HG03565 (cell line): Measurements from ENCODE around the gene NUDT13.
"Not testable (repeated sequence)": the region's sequence is repeated elsewhere in the genome, so short reads cannot be mapped to it uniquely, and the experiment has no call there.

ENCODE experiments used
- ATAC-seq: cut with Tn5 transposase; IDR thresholded peaks from one replicate; pipeline ENCODE4 v1.9.1; 2021; ENCODE audit warnings: mild to moderate bottlenecking, moderate library complexity; ENCODE audit not compliant: unreplicated experiment

NUDT13 gene

DNA sequence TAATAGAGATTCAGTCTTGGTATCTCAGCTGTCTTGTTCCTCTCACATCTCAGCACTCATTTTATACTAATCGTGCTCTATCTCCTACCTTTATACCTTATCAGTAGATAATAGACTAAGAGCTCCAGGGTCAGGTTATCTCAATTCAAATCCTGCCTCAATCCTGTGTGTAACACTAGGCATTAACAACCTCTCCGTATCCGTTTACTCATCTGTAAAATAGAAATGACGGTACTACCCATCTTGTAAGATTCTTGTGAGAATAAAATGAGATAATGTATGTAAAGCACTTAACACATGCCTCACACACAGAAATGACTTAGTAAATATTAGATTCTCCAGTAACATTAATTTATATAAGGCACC lies 13.0 kb upstream of the NUDT13 start:
- no peak for ATAC-seq

DNA sequence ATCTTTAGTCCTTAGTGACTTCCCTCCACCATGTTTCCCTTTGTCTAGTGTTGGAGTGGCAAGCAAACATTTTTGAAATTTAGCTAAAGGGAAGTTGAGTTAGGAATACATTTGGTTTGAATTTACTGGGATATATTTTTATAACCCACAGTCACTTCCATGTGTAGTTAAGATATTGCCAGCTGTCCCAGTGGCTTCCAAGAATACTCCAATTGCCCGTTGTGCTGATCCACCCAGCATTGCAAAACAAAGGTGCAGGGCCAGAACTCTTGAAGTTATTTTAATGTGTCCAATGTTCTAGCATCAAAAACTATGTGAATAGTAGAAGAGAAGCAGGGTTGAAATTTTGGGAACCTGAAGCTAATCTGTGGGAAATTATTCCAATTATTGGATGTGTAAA lies 11.1 kb upstream of the NUDT13 start:
- no peak for ATAC-seq

DNA sequence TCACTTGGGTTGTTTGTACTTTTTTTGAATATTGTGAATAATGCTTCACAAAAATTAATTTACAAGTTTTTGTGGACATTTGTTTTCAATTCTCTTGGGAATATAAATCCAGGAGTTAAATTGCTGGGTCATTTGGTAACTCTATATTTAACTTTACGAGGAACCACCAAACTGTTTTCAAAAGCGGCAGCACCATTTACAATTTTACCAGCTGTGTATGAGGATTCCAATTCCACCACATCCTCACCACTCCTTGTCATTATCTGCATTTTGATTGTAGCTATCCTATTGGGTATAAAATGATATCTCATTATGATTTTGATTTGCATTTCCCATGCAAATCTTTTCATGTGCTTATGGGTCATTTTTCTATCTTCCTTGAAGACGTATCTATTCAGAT lies 4.0 kb upstream of the NUDT13 start:
- no peak for ATAC-seq

DNA sequence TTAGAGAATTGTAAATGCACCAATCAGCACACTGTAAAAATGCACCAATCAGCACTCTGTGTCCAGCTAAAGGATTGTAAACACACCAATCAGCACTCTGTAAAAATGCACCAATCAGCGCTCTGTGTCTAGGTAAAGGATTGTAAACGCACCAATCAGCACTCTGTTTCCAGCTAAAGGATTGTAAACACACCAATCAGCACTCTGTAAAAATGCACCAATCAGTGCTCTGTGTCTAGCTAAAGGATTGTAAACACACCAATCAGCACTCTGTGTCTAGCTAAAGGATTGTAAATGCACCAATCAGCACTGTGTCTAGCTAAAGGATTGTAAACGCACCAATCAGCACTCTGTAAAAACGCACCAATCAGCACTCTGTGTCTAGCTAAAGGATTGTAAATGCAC lies 1.0 kb upstream of the NUDT13 start:
- not testable (repeated sequence) for ATAC-seq

DNA sequence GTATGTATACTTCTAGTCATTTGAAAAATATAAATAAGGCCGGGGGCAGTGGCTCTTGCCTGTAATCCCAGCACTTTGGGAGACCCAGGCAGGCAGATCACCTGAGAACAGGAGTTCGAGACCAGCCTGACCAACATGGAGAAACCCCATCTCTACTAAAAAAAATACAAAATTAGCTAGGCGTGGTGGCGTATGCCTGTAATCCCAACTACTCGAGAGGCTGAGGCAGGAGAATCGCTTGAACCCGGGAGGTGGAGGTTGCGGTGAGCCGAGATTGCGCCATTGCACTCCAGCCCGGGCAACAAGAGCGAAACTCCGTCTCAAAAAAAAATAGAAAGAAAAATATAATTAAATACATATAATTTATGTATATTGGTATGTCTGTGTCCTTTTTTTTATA lies 1.8 kb downstream of the NUDT13 start:
- not testable (repeated sequence) for ATAC-seq

DNA sequence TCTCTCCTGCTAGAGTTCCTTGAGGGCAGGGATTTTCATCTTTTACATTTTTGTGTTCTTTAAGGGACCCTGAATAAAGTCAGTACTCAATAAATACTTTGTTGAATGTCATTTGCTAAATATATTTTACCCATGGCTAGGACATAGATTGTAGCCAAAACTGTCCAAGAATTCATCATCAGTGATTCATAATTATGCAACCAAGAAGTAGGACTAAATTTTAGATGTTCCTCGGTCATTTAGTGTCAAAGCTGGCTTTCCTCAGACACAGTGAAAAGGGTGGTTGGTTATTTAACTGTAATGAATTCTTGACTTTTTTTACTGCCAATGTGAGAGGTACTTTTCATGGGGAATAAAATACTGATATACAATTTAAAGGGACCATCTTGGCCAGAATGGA lies 3.3 kb downstream of the NUDT13 start:
- no peak for ATAC-seq

DNA sequence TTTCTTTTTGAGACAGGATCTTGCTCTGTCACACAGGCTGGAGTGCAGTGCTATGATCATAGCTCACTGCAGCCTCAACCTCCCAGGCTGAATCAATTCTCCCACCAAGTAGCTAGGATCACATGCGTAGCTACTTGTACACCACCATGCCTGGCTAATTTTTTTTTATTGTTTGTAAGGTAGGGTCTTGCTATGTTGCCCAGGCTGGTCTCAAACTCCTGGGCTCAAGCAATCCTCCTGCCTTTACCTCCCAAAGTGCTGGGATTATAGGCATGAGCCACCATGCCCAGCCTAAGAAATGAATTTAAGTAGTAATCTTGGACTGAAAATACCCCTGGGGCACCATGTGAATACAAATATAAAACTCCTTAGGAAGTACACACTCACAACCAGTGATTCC lies 5.8 kb downstream of the NUDT13 start:
- ATAC-seq, result no peak

DNA sequence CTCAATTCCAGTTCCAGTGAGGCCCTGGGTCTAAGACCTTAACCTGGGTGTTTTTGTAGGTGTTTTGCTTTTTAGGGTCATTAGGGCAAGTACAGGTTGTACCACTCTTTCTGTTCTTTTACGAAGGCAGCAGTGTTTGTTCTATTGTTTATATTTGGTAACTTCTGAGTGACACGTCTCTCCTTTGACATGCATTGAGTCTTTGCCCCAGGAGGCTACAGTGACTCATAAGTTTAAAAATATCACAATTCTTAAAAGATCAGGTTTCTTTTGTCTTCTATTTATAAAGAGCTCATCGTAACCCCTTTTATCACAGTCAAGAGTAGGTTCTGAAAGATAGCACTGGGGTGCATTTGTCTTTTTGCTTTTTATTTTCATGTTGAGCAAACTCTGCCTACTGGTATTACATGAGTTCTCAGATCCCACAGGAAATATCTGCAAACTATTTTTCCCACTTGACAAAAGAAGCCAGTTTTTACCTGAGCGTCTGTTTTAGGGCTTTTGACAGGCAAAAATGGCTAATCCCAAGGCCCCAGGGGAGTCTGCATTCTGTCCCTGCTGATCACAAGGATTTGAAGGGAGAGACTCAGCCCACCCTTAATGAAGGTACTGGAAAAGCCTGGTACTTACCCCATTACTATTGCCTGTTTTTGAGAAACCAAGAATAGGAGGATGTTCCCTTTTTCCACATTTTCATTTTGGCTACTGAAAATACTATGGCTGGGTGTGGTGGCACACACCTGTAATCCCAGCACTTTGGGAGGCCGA lies 7.9 kb downstream of the NUDT13 start:
- ATAC-seq, result peak; percentile 82

DNA sequence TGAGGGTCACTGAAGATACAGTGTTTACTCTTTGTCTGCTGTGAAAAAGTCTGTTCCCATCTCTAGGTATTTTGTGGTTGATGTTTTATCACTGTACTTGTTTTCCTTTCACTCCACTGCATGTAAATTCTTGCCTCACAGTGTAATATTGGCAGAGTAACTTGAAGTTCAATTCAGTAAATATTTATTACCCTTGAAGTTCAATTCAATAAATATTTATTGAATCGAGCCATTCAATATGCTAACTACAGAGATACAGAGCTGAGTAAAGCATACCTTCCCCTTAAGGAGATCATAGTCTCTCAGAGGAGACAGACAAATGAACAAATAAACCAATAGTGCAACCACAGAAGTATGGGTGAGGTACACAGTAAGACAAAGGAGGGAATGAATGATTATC lies 9.2 kb downstream of the NUDT13 start:
- ATAC-seq, result no peak

DNA sequence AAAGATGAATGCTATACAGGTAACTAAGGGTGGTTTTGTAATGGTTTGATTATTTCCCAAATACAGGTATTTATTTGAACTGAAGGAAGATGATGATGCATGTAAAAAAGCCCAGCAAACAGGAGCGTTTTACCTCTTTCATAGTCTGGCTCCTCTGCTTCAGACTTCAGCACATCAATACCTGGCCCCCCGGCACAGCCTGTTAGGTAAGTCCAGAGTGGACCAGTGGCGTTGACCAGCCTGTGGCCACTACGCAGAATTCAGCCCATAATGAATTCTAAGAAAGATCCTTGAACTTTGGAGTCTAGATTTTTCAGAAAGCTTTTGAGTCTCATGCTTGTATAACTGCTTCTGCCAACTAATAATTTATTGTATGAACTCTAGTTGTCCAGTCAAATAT lies 9.7 kb downstream of the NUDT13 start:
- ATAC-seq, result no peak

DNA sequence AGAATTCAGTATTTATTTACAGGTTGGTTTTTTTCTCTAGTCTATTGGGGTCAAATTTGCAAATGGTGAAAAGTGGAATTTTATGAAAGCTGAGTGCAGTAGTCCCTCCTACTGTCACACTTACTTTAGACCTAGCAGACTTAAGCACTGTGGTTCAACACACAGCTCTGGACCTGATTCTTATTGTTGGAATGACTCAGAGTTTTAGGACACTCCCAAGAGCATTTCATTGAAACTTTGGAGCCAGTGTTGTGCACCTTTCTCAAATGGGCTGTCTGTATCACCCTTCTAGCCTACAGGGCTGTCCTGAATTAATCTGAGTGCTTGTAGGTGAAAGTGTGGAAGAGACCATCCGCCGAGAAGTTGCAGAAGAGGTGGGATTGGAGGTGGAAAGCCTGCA lies 16.1 kb downstream of the NUDT13 start:
- ATAC-seq, result no peak

DNA sequence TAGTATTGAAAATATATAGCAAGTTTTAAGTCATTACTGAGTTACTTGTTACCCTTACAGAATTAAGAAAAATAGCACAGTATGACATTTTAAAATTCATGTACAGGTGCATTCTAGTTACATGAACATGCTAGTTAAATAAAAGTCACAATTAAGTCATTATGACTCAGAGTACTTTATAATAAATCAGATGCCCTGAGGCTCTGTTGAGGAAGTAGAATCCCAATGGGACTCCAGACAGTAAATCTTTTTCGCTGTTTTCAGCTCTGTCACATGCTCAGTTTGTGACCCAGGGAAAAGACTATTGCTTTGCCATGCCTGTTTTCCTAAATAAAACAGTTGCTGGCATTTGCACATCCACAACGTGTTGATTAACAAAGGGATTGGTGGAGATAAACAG lies 21.0 kb downstream of the NUDT13 start:
- no peak for ATAC-seq

DNA sequence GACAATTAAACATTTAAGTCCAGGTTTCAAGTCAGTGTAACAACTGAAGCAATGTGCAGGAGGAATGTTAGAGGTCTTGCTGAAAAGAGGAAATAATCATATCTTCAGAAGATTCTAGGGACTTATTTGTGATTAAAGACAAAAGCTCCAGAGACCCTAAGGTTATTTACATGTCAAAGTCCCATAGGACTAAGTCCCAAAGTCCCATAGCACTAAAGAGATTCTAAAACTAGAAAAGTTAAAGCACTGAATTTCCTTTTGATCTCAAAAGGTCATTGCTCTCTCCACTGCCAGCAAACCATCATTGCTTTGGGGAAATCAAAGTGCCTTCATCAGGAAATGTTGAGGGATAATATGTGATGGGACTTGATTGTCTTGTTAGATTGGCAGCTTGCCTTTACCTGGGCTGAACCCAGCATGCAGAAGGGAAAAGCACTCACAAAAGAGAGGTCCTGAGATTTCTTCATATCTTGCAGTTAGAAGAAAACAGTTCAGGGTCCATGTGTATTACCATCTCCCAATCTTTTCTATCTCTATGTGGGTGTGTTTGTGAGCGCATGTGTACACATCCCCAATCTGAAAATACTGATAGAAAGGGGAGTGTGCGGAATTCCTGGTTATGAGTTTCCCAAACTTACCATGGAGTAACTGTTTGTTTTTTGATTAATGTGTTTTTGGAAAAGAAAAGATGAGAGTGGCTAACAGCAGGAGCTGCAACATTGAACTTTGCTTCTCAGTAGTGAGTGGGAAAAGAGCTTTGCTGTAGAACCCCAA lies 21.8 kb downstream of the NUDT13 start:
- ATAC-seq, result no peak

DNA sequence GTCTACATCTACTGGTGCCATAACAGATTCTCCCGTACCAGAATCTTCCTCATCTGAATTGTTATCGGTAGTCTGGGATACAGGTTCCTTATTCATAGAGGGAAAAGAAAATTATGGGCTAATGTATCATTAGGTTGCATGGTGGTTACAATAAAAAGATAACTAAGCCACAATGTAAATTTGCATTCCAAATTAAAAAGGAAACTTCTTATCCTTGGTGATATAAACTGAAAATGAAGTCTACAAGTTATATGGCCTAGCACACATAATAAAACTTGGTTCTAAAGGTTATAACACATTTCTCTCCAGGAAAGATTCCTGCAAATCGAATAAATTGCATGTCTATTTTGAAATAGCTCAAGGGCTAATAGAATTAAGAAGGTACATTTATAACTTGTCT lies 24.5 kb downstream of the NUDT13 start:
- no peak for ATAC-seq

DNA sequence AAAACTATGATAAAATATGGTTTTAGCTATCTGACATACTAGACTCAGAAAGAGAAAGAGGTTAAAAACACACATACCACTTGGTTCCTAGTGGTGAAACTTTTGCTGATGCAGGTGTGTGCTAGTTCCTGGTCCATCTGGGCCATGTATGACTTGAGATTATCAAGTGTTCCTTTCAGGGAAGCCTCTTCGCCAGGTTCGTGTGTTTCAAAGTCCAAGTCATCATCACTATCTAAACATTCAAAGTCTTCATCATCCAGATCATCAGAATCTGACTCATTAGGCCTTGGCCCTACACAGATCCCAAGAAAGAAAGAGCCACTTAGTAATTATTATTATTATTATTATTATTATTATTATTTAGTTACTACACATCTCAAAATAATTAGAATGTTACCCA lies 26.4 kb downstream of the NUDT13 start:
- no peak for ATAC-seq

DNA sequence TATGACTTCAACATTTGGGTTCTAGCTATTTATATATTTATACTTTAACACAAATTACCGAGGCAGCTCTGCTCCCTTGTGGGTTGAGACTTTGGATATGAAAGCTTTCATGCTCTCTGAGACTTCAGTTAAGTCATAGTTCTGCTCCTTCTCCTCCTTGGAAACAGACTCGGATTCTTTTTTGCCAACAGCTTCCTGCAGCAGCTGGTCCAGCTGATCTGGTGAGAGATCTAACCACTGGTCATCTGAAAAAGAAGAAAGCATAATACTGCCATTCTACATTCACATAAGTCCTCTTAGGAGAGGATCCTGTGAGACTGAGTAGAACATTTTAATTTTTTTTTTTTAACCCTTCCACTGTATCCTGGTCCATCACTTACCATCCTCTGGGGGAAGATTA lies 29.0 kb downstream of the NUDT13 start:
- no peak for ATAC-seq

DNA sequence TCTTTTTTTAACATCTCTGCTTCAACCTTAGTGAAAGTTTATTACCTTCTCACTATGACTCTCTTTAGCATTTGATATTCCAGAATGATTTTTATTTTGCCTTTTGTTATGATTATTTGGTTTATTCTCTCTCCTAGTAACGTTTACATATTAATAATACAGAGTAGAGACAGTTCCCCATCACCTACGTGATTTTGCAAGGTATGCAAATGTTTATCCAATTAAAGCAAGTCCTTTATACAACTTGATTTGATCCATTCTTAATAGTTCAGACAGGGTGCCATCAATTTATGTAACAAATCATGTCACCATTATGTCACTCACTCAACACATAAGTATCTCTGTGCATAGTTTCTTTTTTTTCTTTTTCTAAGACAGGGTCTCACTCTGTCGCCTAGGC lies 31.3 kb downstream of the NUDT13 start:
- ATAC-seq, result no peak

DNA sequence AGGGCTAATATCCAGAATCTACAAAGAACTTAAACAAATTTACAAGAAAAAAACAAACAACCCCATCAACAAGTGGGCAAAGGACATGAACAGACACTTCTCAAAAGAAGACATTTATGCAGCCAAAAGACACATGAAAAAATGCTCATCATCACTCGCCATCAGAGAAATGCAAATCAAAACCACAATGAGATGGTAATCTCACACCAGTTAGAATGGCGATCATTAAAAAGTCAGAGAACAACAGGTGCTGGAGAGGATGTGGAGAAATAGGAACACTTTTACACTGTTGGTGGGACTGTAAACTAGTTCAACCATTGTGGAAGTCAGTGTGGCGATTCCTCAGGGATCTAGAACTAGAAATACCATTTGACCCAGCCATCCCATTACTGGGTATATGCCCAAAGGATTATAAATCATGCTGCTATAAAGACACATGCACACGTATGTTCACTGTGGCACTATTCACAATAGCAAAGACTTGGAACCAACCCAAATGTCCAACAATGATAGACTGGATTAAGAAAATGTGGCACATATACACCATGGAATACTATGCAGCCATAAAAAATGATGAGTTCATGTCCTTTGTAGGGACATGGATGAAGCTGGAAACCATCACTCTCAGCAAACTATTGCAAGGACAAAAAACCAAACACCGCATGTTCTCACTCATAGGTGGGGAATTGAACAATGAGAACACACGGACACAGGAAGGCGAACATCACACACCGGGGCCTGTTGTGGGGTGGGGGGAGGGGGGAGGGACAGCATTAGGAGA lies 40.6 kb downstream of the NUDT13 start:
- not testable (repeated sequence) for ATAC-seq

DNA sequence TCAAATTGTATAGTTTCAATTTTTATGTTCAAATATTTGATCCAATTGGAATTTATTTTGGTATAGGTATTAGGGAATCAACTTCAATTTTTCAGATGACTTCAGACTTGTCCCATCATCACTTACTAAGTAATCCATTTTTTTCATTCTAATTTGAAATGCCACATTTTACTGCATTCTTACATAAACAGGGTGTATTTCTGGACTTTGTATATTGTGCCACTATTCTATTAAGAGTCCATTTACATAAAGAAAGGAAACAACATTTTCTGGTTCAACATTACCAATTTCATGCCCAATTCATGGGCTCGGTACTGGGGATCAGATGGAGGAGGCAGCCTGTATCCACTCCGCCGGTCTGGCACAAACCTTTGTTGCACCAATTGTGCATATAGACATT lies 41.8 kb downstream of the NUDT13 start:
- ATAC-seq, result no peak

DNA sequence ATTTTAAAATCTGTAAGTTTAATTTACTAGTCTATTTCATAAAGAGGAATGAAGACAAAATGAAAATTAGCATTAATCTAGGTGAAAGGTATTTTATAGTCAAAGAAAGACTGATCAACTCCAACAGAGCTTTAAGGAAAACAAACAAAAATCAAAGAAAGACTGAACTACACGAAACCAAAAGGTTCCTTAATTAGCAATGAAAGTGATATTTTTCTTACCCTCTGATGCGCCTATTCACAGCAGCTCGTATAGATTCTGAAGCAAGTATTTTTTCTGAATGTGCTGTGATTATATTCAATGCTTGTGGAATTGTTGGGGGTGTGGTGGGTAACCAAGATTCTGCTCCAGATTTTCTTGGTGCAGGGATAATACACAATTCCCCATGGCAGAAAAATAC lies 45.8 kb downstream of the NUDT13 start:
- ATAC-seq, result no peak

DNA sequence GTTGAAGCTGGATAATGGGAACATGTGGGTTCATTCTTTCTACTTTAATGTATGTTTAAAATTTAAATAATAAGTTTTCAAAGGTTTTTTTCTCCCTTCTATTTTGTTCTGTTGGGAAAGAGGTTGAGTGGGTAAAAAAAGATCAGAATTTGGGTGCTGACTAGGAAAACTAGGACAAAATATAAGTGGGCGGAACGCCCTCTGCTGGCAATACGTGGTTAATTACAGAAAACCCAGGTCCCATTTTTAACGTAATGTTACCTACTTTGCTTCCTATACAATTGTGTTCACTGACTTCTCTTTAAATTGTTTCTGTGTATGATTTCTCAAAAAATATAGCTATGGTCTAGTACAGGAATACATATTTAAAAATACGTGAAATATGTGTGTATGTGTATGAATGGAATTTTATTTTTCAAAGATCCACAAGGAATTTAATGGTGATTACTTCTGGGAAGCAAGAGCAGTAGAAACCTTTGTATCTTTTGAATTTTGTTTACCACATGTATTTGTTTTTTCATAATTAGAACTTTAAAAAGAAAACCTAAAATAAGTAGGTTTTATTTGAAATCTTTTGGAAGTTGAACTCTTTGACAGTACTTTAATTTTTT lies 48.9 kb downstream of the NUDT13 start:
- ATAC-seq, result no peak
